ENCODE data around the gene POLR3A. TPM values are rescaled to one million over a fixed set of nuclear protein-coding genes. Genes with fewer than 3 reads are reported as not detected.

The POLR3A gene
- total RNA-seq, 2 donors from 2014 or later: 28.2 to 28.6 TPM

- H3K9ac ChIP-seq (ENCODE audit: extremely low read depth, low read length, poor library complexity, severe bottlenecking): no peak overlapping the region
- H3K36me3 Mint-ChIP-seq (ENCODE audit: low read depth): peaks cover 58% of the 10 kb centered on the region
- peaks cover 74% of the 10 kb centered on the region for H3K36me3 ChIP-seq (ENCODE audit: control insufficient read depth, insufficient read depth, low read length)
- no peak for DNase-seq
- no peaks in the 10 kb centered on the region for H3K9me3 Mint-ChIP-seq
- H3K27ac Mint-ChIP-seq: no peak overlapping the region
- no peak overlapping the region for H3K4me3 Mint-ChIP-seq
- no peaks in the 10 kb centered on the region for H3K27me3 ChIP-seq (ENCODE audit: control insufficient read depth, insufficient read depth, low read length, poor library complexity, severe bottlenecking)
- H3K4me3 ChIP-seq (ENCODE audit: low read length): no peak overlapping the region
- H3K4me1 Mint-ChIP-seq: no peaks in the 10 kb centered on the region
- no peaks in the 10 kb centered on the region for H3K27me3 Mint-ChIP-seq (ENCODE audit: insufficient read depth)
- H3K4me1 ChIP-seq (ENCODE audit: control insufficient read depth, insufficient read depth, low read length): no peaks in the 10 kb centered on the region
- no peak overlapping the region for H3K27ac ChIP-seq (ENCODE audit: low read depth, low read length)
- H3K9me3 ChIP-seq (ENCODE audit: control insufficient read depth, low read length): no peaks in the 10 kb centered on the region
- TF ChIP-seq CTCF (conservative IDR thresholded peaks at IDR 0.05): no peak
- WGBS, 2 experiments (ENCODE audit: insufficient coverage in 1 of 2, insufficient read length in 1 of 2): 96 to 100% methylated on average over 2 to 10 of the region's 10 CpGs
Measured at GRCh38 chr10:77979221-77979620, 50.1 kb downstream of the POLR3A start.

- H3K4me1 ChIP-seq (ENCODE audit: control insufficient read depth, insufficient read depth, low read length): no peaks in the 10 kb centered on the region
- H3K9me3 ChIP-seq (ENCODE audit: control insufficient read depth, low read length): no peaks in the 10 kb centered on the region
- Mint-ChIP-seq H3K4me3 (no peak overlapping the region), H3K9me3 (no peaks in the 10 kb centered on the region), H3K36me3 (ENCODE audit: low read depth) (peaks cover 49% of the 10 kb centered on the region), H3K27me3 (ENCODE audit: insufficient read depth) (no peaks in the 10 kb centered on the region), H3K4me1 (no peaks in the 10 kb centered on the region), H3K27ac (no peak overlapping the region)
- H3K27me3 ChIP-seq (ENCODE audit: control insufficient read depth, insufficient read depth, low read length, poor library complexity, severe bottlenecking): no peaks in the 10 kb centered on the region
- TF ChIP-seq CTCF (conservative IDR thresholded peaks at IDR 0.05): no peak
- WGBS, 2 experiments (ENCODE audit: insufficient coverage in 1 of 2, insufficient read length in 1 of 2): 93 to 97% methylated on average over 4 to 6 of the region's 6 CpGs
- H3K4me3 ChIP-seq (ENCODE audit: low read length): no peak overlapping the region
- H3K36me3 ChIP-seq (ENCODE audit: control insufficient read depth, insufficient read depth, low read length): peaks cover 66% of the 10 kb centered on the region
- no peak overlapping the region for H3K9ac ChIP-seq (ENCODE audit: extremely low read depth, low read length, poor library complexity, severe bottlenecking)
- H3K27ac ChIP-seq (ENCODE audit: low read depth, low read length): no peak overlapping the region
- peak; percentile 19 for DNase-seq
Measured at GRCh38 chr10:77978360-77978759, 51.0 kb downstream of the POLR3A start.

- Mint-ChIP-seq H3K9me3 (no peaks in the 10 kb centered on the region), H3K27ac (no peak overlapping the region), H3K4me1 (no peaks in the 10 kb centered on the region), H3K4me3 (no peak overlapping the region), H3K27me3 (ENCODE audit: insufficient read depth) (no peaks in the 10 kb centered on the region), H3K36me3 (ENCODE audit: low read depth) (peaks cover 45% of the 10 kb centered on the region)
- no peak overlapping the region for H3K4me3 ChIP-seq (ENCODE audit: low read length)
- no peaks in the 10 kb centered on the region for H3K4me1 ChIP-seq (ENCODE audit: control insufficient read depth, insufficient read depth, low read length)
- no peak for TF ChIP-seq CTCF (conservative IDR thresholded peaks at IDR 0.05)
- peak; percentile 26 for DNase-seq
- no peak overlapping the region for H3K27ac ChIP-seq (ENCODE audit: low read depth, low read length)
- H3K27me3 ChIP-seq (ENCODE audit: control insufficient read depth, insufficient read depth, low read length, poor library complexity, severe bottlenecking): no peaks in the 10 kb centered on the region
- H3K9ac ChIP-seq (ENCODE audit: extremely low read depth, low read length, poor library complexity, severe bottlenecking): no peak overlapping the region
- WGBS, 2 experiments (ENCODE audit: insufficient coverage in 1 of 2, insufficient read length in 1 of 2): 98 to 100% methylated on average over 3 of the region's 3 CpGs
- no peaks in the 10 kb centered on the region for H3K9me3 ChIP-seq (ENCODE audit: control insufficient read depth, low read length)
- peaks cover 62% of the 10 kb centered on the region for H3K36me3 ChIP-seq (ENCODE audit: control insufficient read depth, insufficient read depth, low read length)
Measured at GRCh38 chr10:77977934-77978333, 51.4 kb downstream of the POLR3A start.
